Putamen (tissue), 1 donor: ENCODE results near the gene ELOA2.
"Not testable (repeated sequence)": the region's sequence is repeated elsewhere in the genome, so short reads cannot be mapped to it uniquely, and the experiment has no call there.

Source experiments
- DNase-seq: peaks from one replicate; pipeline ENCODE4 v3.0.0-alpha.2; 2016; ENCODE audit warnings: low spot score

ELOA2 gene

GRCh38 chr18:47020757-47021156 lies 14.7 kb downstream of the ELOA2 start:
- not testable (repeated sequence) for DNase-seq

GRCh38 chr18:47019870-47020269 lies 15.6 kb downstream of the ELOA2 start:
- not testable (repeated sequence) for DNase-seq
